ENCODE measurements around the gene TEKT2. TPM values are rescaled to one million over a fixed set of nuclear protein-coding genes. Genes with fewer than 3 reads are reported as not detected.
A peak's percentile ranks its signal among the peaks of the same experiment; 100 is the strongest.

TEKT2 gene
- total and polyA plus RNA-seq, 2 donors (not counting 1 experiment from before 2014, with no cell fraction given): 0.09 to 0.50 TPM

GRCh38 chr1:36124404-36125128, 40.7 kb downstream of the TEKT2 start:
- Histone ChIP-seq H3K27ac (ENCODE audit: insufficient read depth, low read length) (no peak overlapping the region), H3K27me3 (ENCODE audit: control insufficient read depth, insufficient read depth, low read length) (peaks cover 3% of the 10 kb centered on the region), H3K9me3 (ENCODE audit: control insufficient read depth, insufficient read depth, low read depth, low read length) (no peaks in the 10 kb centered on the region), H4K20me1 (ENCODE audit: control insufficient read depth, extremely low read depth, insufficient read depth, low read length) (no peaks in the 10 kb centered on the region), H3K4me1 (ENCODE audit: control insufficient read depth, extremely low read depth, insufficient read depth, low read length) (no peaks in the 10 kb centered on the region), H2AFZ (ENCODE audit: low read length) (no peak overlapping the region), H3K36me3 (ENCODE audit: control insufficient read depth, insufficient read depth, low read length) (no peaks in the 10 kb centered on the region), H3K9ac (ENCODE audit: insufficient read depth, low read length) (no peak overlapping the region), H3K4me3 (replicated peaks in 1 of 4; ENCODE audit: control extremely low read depth in 1 of 4, insufficient read depth in 1 of 4, low read depth in 3 of 4, low read length in 4 of 4) (peak overlapping the region in 1 of 4 experiments; percentile 35), H3K4me2 (ENCODE audit: extremely low read depth, insufficient read depth, low read length) (peak overlapping the region; percentile 13), H3K79me2 (ENCODE audit: control insufficient read depth, insufficient read depth, low read length) (no peaks in the 10 kb centered on the region)
- TF ChIP-seq CTCF (conservative IDR thresholded peaks at IDR 0.05 in 1 of 2, IDR thresholded peaks at IDR 0.05 in 1 of 2; ENCODE audit: low read depth in 1 of 2, low read length in 2 of 2): no peak
- TF ChIP-seq EZH2 (IDR thresholded peaks at IDR 0.05; ENCODE audit: low read length, missing control alignments): no peak
- no peak for DNase-seq (ENCODE audit: low read depth in 2 of 2)

- DNase-seq (ENCODE audit: low read depth in 2 of 2): no peak
- Histone ChIP-seq H3K4me1 (ENCODE audit: control insufficient read depth, extremely low read depth, insufficient read depth, low read length) (no peaks in the 10 kb centered on the region), H3K9me3 (ENCODE audit: control insufficient read depth, insufficient read depth, low read depth, low read length) (no peaks in the 10 kb centered on the region), H3K4me2 (ENCODE audit: extremely low read depth, insufficient read depth, low read length) (peak within 1 kb of the TSS; percentile 25), H3K36me3 (ENCODE audit: control insufficient read depth, insufficient read depth, low read length) (no peaks in the 10 kb centered on the region), H4K20me1 (ENCODE audit: control insufficient read depth, extremely low read depth, insufficient read depth, low read length) (no peaks in the 10 kb centered on the region), H3K27me3 (ENCODE audit: control insufficient read depth, insufficient read depth, low read length) (peaks cover 3% of the 10 kb centered on the region), H3K9ac (ENCODE audit: insufficient read depth, low read length) (no peak within 1 kb of the TSS), H3K4me3 (replicated peaks in 1 of 4; ENCODE audit: control extremely low read depth in 1 of 4, insufficient read depth in 1 of 4, low read depth in 3 of 4, low read length in 4 of 4) (peak within 1 kb of the TSS in 1 of 4 experiments; percentile 41), H3K79me2 (ENCODE audit: control insufficient read depth, insufficient read depth, low read length) (no peaks in the 10 kb centered on the region), H3K27ac (ENCODE audit: insufficient read depth, low read length) (no peak within 1 kb of the TSS), H2AFZ (ENCODE audit: low read length) (peak within 1 kb of the TSS; percentile 39)
- TF ChIP-seq EZH2 (IDR thresholded peaks at IDR 0.05; ENCODE audit: low read length, missing control alignments): peak; percentile 53
- TF ChIP-seq CTCF (conservative IDR thresholded peaks at IDR 0.05 in 1 of 2, IDR thresholded peaks at IDR 0.05 in 1 of 2; ENCODE audit: low read depth in 1 of 2, low read length in 2 of 2): no peak
Measured at GRCh38 chr1:36125129-36125991, 41.5 kb downstream of the TEKT2 start, which contains the start of gene COL8A2. Gene COL8A2, minus strand, starts transcription at chr1:36125222. Its CDS starts 24,980 bp downstream, at chr1:36100242.

Measured in fibroblast of lung (primary cell).